ENCODE measurements around the gene RTRAF. TPM values are rescaled to one million over a fixed set of nuclear protein-coding genes. Genes with fewer than 3 reads are reported as not detected.

RTRAF gene
- total and polyA plus RNA-seq, 10 of the 15 experiments (the other 5 are each of a cell fraction or from before 2014, with no cell fraction given) = 248 to 540 (median 368) TPM

DNA sequence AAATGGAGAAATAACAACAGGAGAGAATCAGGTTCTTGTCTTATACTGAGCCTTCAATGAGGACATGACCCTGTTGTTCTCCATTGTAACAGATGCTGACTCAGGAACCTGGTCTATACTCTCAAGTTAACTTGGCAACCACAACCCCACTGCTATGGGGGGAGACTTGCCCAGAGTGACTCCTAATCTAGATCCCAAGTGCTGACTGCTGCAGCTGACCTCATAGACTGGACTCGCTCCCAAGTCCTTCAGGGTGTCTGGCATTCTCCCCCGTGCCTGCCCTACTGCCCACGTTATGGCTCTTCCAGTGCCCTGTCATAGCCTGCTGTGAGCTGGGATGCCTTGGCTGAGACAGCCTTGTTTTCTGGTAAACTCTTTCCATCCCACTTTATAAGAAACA, 42.4 kb downstream of the RTRAF start:
- Histone ChIP-seq H4K20me1 (ENCODE audit: control insufficient read depth, insufficient read depth) (no peaks in the 10 kb centered on the region), H3K4me2 (ENCODE audit: control insufficient read depth, insufficient read depth) (no peak overlapping the region), H3K27ac (ENCODE audit: control insufficient read depth, insufficient read depth) (no peak overlapping the region), H3K9me3 (replicated peaks; ENCODE audit: control insufficient read depth, insufficient read depth, low read length) (no peaks in the 10 kb centered on the region; the same call in 2 of the 3 replicates), H3K79me2 (ENCODE audit: control insufficient read depth, insufficient read depth, low read length) (no peaks in the 10 kb centered on the region), H2AFZ (ENCODE audit: control insufficient read depth, low read depth, low read length) (no peak overlapping the region), H3K4me3 (no peak overlapping the region), H3K36me3 (ENCODE audit: control insufficient read depth in 2 of 2, insufficient read depth in 2 of 2, low read length in 1 of 2) (no peaks in the 10 kb centered on the region), H3K4me1 (ENCODE audit: control insufficient read depth, insufficient read depth, low read length) (no peaks in the 10 kb centered on the region), H3K27me3 (replicated peaks in 1 of 2; ENCODE audit: control insufficient read depth in 2 of 2, insufficient read depth in 2 of 2, low read length in 1 of 2) (no peaks in the 10 kb centered on the region), H3K9ac (ENCODE audit: control insufficient read depth, insufficient read depth, low read length) (no peak overlapping the region)
- in situ Hi-C loops (cut with MboI) (no loop called here), intact Hi-C loops (cut with micrococcal nuclease; ENCODE audit: unreplicated experiment) (no loop called here)
- SMC1A ChIA-PET (ENCODE audit: uncharacterized antibody, unreplicated experiment) = no interaction called here
- RAD21 ChIA-PET (ENCODE audit: unreplicated experiment) = no interaction called here
- BruUV-seq (replicated peaks) = no TSS peak
- FAIRE-seq = no peak
- ATAC-seq = no peak
- CTCF ChIA-PET = interaction anchor here (0.7 to 1.9 kb wide), 3 partner anchors 14 to 99 kb away, joined by 3 to 4 read pairs (median 4); no protein-coding TSS in a partner anchor
- no peak for DNase-seq (ENCODE audit: low read depth, low spot score)
- 63% methylated on average over 3 of the region's 3 CpGs for WGBS (ENCODE audit: insufficient coverage, insufficient replicate concordance, low lambda C conversion rate, missing lambda C conversion rate)
- TF ChIP-seq SUZ12 (IDR thresholded peaks at IDR 0.05; ENCODE audit: unreplicated experiment) = no peak
- TF ChIP-seq TAF1 (IDR thresholded peaks at IDR 0.05; ENCODE audit: borderline replicate concordance, low read depth, low read length) = no peak
- TF ChIP-seq, protein P1, sequence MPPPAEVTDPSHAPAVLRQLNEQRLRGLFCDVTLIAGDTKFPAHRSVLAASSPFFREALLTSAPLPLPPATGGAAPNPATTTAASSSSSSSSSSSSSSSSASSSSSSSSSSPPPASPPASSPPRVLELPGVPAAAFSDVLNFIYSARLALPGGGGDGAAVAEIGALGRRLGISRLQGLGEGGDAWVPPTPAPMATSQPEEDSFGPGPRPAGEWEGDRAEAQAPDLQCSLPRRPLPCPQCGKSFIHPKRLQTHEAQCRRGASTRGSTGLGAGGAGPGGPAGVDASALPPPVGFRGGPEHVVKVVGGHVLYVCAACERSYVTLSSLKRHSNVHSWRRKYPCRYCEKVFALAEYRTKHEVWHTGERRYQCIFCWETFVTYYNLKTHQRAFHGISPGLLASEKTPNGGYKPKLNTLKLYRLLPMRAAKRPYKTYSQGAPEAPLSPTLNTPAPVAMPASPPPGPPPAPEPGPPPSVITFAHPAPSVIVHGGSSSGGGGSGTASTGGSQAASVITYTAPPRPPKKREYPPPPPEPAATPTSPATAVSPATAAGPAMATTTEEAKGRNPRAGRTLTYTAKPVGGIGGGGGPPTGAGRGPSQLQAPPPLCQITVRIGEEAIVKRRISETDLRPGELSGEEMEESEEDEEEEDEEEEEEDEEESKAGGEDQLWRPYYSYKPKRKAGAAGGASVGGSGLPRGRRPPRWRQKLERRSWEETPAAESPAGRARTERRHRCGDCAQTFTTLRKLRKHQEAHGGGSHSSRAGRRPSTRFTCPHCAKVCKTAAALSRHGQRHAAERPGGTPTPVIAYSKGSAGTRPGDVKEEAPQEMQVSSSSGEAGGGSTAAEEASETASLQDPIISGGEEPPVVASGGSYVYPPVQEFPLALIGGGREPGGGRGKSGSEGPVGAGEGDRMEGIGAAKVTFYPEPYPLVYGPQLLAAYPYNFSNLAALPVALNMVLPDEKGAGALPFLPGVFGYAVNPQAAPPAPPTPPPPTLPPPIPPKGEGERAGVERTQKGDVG (CRISPR knock-in tag; IDR thresholded peaks at IDR 0.05) = no peak
- no peak for TF ChIP-seq RB1 (IDR thresholded peaks at IDR 0.05; ENCODE audit: borderline replicate concordance)
- no peak for TF ChIP-seq WRNIP1 (IDR thresholded peaks at IDR 0.05; ENCODE audit: borderline replicate concordance, low read depth, low read length)
- TF ChIP-seq SPI1 (IDR thresholded peaks at IDR 0.05; ENCODE audit: borderline replicate concordance, insufficient read depth, low read depth, low read length) = no peak
- no peak for TF ChIP-seq SRF (IDR thresholded peaks at IDR 0.05; ENCODE audit: low read depth in 2 of 2, low read length in 2 of 2)
- POLR2A ChIA-PET = no interaction called here
